ELF-1 (cell line): ENCODE results near the gene INPP1.
"Not testable (repeated sequence)": the region's sequence is repeated elsewhere in the genome, so short reads cannot be mapped to it uniquely, and the experiment has no call there.

Source experiments
- DNase-seq: peaks from one replicate; pipeline ENCODE4 v3.0.0-alpha.2; 2016; ENCODE audit warnings: low read depth, low spot score

The INPP1 gene, protein sequence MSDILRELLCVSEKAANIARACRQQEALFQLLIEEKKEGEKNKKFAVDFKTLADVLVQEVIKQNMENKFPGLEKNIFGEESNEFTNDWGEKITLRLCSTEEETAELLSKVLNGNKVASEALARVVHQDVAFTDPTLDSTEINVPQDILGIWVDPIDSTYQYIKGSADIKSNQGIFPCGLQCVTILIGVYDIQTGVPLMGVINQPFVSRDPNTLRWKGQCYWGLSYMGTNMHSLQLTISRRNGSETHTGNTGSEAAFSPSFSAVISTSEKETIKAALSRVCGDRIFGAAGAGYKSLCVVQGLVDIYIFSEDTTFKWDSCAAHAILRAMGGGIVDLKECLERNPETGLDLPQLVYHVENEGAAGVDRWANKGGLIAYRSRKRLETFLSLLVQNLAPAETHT

DNA sequence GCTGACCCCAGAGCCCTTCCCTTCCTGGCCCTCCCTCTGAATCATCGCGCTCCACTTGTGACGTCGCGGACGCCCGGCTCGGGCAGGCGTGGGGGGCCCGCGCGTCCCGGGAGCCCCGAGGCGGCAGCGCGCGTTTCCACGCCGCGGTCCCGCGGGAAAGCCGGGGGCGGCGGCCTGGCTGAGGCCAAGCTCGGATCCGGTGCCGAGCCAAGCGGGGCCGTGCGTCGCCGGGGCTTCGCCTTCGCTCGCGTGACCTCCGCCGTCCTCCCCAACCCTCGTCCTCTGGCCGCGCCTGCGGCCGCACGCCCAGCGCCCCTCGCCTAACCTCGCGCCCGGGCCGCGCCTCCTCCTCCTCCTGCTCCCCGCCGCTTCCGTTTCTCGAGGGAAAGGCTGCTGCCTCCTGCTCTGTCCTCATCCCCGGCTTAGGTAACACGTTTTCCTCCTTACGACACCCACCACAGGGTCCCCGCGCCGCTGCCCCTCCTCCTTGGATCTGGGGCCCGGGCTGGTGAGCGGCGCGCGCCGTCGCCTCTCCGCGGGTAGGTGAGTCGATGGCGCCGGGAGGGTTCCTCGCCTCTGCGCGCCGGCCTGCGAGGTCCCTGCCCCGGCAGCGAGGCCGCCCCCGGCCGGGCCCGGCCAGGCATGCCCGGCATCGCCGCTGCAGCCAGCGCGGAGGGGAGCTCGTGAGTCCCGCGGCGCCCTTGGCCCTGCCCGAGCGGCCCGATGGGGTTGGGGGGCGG, at the start of gene INPP1:
Gene INPP1, plus strand, starts transcription at position 54 of the 740 bp plus-strand sequence. CDS start 16,514 bp downstream, outside the sequence.
- peak; percentile 64 for DNase-seq

DNA sequence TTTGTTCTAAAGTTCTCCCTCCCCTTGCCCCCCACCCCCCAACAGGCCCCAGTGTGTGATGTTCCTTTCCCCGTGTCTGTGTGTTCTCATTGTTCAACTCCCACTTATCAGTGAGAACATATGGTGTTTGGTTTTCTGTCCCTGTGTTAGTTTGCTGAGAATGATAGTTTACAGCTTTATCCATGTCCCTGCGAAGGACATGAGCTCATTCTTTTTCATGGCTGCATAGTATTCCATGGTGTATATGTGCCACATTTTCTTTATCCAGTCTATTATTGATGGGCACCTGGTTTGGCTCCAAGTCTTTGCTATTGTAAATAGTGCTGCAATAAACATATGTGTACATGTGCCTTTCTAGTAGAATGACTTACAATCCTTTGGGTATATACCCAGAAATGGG, 45.5 kb upstream of the INPP1 start:
- not testable (repeated sequence) for DNase-seq

DNA sequence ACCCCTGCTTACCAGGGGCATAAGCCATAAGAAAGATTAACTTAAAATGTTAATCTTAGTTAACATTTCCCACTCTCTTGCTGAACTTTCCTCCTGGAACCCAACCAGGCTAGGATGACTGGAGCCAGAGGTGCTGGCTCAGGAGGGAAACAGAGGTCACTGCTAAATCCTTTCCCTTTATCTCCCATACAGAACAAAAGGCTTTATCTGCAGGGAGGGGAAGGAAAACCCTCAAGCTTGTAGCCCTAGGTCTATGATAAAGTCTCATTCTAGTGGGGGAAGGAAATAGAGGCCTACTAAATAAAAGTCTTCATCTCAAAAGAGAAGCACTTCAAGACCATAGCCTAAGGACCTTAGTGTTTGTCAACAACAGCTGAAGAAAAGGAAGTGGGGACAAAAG, 42.4 kb upstream of the INPP1 start:
- DNase-seq, result no peak

DNA sequence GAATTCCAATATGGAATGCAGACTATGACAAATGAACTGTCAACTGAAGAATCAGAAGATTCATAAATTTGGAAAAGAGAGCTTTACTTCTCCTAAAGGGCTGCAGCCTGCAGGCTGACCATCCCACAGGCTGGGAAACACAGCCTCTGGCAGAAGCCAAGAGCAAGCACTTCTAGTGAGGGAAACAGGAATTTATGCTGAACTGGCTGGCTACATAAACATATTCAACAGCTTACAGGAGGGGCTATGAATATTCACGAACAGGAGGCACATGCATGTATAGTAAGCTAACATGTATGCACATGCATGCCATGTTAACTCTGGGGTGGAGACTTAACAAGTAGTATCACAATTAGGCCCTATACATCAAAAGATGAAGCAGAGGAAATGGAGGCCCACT, 41.3 kb upstream of the INPP1 start:
- no peak for DNase-seq

DNA sequence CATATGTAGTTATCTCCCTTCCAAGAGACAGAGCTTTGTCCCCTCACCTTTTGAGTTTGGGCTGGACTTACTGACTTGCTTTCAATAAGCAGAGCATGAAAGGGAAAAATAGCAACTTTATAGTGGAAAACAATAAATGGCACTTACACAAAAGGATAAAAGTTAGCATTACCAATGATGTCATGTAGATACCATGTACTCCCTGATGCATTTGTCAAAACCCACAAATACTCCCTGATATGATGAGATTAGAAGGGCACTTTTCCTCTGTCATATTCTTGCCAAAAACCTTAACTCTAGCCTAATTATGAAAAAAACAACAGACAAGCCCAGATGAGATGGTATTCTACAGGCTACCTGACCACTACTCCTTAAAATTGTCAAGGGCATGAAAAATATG, 39.7 kb upstream of the INPP1 start:
- DNase-seq, result no peak

DNA sequence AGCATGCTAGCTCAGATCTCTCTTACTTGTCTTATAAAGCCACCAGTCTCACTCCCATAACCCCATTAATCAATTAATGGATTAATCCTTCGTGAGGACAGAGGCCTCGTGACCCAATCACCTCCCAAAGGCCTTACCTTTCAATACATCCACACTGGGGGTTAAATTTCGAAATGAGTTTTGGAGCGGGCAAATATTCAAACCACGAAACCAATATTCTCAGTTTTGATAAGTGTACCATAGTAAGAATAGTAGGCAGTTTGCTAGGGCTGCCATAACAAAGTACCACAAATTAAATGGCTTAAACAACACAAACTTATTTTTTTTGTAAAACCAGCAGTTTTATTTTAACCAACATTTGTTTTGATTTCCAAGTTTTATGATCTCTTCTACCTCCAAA, 39.0 kb upstream of the INPP1 start:
- no peak for DNase-seq

DNA sequence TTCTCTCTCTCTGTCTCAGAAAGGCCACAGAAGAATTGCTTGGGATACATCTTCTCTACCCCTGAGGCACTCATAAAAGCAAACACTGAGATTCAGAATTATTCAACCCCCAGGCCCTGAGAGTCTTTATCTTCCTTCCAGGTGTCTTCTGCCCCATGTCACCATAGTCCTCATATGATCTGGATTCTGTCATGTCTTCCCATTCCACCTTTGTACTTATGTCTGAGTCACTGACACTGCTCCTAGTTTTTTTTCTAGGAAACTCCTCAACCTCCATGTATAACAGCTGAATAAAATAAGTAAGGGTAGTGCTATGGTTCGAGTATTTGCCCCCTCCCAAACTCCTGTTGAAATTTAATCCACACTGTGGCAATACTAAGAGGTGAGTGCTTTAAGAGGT, 35.4 kb upstream of the INPP1 start:
- no peak for DNase-seq

DNA sequence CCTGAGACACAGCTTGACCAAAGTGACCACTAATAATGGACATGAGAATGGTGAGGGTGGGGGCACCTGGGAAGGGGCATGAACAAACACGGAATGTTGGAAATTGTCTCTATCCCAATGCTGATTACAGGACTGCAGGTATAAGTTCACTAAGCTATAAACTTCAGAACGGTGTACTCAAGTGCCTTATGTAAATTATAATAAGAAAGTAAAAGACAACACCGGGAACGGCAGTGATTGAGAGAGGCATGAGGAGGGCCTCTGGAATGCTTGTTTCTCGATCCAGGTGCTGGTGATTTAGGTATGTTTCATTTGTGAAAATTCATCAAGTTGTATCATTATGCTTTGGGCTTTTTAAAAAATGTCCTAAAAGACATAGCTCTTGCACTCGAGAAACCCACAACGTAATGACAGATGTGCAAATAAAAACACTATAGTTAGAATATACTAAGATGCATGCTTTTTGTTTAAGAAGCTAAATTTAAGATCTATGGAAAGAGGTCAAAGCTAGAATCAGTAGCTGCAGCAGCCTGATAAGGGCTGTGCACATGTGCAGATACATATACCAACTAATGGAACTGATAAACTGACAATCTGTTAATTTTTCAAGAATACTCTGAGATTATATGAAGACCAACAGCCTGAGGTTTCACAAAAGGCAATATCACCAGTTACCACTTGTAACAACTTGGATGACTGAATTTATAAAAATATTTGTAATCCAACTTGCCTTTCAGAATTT, 31.3 kb upstream of the INPP1 start:
- no peak for DNase-seq

DNA sequence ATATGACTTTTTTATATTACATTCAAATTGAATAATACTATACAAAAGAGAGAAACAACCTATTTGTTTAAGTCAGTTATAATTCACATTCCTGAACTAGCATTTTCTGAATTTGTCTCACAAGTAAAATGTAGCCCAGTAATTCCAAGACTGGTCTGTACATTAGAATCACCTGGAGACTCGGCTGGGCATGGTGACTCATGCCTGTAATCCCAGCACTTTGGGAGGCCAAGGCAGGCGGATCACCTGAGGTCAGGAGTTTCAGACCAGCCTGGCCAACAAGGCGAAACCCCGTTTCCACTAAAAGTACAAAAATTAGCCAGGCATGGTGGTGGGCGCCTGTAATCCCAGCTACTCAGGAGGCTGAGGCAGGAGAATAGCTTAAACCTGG, 30.8 kb upstream of the INPP1 start:
- not testable (repeated sequence) for DNase-seq

DNA sequence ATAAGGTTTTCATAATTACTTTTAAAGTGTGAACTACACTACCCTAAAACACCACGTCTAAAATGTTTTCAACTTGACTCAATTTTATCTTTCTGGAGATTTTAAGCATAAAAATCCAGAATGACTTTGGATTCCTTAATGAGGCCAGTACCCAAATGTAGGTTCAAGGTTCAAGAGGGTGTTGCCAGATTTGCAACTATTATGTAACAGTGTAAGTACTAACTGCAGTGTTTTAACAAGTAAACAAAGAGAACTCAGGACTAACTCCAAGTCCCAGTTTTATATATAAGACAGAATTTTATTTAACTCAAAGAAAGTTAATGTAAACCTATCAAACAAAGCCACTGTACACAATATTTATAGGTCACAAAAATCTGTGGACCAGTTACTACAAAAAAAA, 29.5 kb upstream of the INPP1 start:
- no peak for DNase-seq

DNA sequence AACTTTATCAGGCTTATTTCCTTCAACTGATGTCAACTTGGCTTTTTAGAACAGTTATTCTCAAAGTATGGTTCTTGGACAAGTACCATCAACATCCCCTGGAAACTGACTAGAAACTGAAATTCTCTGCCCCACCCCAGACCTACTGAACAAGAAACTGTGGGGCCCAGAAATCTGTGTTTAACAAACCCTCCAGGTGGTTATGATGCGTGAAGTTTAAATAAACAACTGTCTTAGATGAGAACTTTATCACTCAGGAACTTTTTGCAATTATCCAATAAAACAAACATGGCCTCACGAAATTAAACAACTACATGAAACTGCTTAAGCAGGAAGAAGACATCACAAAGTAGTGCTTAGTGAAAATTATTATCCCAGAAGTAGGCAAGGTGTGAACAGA, 28.1 kb upstream of the INPP1 start:
- DNase-seq, result no peak

DNA sequence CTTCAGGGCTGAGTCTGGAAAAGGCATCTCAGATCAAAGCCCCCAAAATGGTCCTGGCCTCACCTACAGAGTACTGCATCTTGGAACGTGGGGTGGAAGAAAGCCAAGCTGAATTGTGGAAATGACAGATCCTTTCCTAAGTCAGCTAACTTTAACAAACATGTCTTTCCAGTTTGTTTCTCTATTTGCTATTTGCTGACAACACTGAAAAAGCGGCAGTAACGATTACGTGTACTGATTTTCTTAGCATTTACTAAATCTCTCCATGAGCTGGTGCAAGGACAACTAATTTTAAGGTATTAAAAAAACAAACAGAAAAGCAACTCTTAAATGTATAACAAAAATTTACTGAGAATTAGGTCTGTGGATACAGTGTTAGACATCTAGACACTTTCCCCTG, 24.9 kb upstream of the INPP1 start:
- DNase-seq, result no peak

DNA sequence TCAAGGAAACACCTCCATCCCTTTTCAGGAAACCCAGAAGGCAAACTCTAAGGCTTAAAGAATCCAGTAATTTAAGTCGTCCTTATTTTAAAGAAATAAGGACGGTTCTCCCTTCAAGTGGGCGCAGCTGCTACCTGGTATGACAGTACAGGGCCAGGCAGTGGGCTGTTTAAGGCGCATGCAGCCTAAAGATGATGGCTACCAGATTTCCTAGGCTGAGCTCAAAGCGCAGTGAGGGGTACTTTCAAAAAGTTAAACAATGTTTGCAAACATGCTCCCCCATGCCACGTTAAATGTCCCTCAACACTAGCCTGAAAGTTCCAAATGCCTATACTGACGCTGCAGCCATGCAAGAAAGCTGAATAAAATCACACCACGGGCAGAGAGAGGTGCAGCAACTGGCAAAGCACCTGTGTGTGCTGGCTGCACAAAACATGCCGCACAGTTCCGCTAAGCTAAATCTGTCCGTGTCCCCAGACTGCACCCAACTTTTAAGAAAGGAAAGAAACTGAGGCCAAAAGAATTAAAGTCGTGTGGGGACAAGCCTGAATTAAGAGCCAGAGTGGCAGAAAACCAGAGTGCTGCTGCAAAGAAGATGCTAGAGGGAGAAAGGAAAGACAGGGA, 24.3 kb upstream of the INPP1 start:
- DNase-seq, result no peak

DNA sequence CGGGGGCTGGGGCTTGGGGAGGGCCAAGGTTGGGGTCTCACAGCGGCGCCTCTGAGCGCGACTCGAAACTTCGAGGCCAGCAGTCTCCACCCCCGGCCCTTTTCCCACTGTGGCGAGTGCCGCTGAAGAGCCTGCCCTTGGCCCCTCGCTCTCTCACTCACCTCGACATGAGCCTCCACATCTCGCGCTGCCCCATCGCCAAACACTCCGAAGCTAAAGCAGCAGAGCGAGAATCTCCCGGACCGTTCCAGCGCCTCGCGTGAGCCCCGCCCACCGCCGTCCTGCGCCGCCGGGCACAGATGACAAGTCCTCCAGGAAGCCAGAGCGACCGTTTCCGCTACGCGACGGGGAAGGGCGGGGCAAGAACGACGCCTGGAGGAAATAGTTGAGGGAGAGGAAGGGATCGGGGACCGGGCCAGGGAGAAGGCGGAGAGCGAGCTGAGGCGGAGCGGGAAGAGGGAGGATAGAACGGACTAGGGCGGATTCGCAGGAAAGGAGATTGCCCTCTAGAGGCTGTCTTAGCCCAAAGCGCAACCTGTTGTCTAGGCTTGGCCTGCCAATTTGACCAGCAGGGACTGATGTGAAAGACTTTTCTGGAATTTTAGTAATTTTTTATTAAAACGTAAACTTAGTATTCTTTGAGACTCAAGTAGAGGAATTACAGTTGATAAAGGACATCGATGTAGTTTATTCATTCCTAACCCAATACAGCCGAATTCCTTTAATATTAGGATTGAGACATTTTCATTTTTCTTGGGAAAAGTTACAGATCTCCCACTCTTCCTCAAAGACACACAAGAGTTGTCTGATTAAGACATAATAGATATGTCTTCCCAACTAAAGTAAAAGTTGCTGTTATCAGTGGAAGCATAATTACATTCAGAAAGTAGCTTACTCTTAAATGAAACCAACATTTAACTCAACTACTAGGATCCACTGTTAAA, 23.6 kb upstream of the INPP1 start, which contains the start of gene HIBCH:
Gene HIBCH, minus strand, starts transcription at position 272 of the 944 bp plus-strand sequence. Its CDS starts 76 bp downstream, at position 196.
- DNase-seq, result peak; percentile 99

DNA sequence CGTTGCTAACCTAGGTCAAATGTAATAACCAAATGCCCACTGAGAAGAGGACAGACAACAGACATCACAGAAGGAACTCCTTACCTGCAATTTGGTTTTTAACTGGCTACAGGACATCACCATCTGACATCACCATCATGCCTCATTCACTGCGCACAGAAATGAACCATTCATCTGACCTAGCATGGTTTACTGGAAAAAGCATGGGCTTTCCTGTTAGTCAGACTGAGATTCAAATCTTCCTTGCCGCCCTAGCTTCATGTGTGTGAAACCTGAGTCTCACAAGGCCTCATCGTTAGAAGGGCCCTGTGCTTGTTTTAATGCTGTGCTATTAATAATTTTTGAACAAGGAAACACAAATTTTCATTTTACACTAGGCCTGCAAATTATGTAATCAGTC, 22.7 kb upstream of the INPP1 start:
- no peak for DNase-seq

DNA sequence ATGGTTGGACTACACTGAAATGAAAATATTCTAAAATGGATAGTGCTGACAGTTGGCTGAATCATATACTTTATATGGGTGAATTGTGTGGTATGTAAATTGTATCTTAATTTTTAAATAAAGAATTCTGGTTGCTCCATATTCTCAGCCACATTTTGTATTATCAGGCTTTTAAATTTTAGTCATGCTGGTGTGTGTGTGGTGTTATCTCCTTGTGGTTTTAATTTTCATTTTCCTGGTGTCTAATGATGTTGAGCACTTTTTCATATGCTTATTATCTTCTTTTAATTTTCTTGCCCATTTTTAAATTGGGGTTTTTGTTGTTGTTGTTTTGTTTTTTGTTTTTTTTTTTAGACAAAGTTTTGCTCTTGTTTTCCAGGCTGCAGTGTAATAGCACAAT, 20.0 kb upstream of the INPP1 start:
- no peak for DNase-seq

DNA sequence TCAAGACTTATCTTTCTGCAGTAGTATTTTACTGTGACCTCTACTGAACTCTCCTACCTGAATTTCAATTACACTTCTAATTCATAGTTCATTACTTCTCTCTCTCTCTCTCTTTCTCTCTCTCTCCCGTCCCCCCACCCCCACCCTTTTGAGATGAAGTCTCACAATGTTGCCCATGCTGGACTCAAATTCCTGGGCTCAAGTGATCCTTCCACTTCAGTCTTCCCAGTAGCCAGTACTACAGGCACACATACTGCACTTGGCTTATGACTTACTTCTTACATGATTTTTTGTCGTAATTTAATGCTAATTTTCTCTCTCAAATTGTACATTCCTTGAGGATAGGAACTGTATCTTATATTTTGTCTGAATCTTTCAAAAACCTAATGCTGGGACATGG, 17.8 kb upstream of the INPP1 start:
- DNase-seq, result no peak

DNA sequence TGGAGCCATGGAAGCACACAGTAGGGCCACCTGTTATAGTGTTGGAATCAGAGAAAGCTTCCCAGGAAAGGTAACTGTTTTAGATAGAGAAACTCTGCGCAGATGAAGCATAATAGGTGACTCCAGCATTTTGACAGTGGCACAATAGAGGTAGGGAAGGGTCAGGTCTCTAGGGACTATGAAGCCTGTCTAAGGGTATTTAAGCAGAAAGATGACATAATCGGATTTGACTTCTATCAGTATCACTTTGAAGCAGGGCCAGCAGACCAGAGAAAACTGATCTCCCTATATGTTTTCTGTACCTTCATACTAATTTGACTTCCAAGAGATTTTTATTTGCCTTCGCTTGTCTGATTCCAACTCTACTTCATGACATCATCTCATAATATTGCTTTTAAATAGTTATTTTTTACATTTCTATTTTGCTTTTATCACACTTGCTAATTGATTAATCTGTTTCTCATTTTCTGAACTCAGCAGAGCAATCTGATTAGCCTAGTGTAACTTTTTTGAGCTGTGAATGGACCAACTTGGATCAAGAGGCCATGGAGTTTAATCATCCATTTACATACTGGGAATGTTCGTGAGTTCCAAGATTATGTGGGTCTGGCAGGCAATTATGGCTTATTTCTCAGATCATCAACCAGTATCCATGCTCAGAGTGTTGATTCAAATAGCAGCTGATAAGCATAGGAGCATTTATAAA, 15.4 kb upstream of the INPP1 start:
- DNase-seq, result no peak

DNA sequence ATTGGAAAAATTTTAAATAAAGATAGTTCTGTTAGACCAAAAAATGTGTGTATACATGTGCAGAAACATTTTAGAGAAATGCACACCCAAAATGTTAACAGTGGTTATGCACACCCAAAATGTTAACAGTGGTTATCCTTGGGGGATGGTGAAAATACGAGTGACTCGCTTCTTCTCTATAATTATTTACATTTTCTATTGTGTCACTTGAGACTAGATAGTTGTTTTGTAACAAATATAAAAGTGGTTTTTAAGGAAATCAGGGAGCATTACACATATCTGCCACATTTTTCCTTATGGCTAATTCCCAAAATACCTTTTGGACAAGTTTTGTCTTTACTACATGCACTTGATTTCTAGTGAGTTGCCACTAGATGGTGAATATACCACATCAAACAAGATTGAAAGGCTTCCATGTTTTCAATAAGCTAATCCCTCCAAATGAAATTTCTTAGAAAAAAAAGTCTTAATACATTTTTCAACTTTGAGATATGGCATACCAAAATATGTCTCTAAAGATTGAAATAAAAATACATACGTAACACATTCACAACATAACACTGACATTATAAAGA, 14.7 kb upstream of the INPP1 start:
- no peak for DNase-seq

DNA sequence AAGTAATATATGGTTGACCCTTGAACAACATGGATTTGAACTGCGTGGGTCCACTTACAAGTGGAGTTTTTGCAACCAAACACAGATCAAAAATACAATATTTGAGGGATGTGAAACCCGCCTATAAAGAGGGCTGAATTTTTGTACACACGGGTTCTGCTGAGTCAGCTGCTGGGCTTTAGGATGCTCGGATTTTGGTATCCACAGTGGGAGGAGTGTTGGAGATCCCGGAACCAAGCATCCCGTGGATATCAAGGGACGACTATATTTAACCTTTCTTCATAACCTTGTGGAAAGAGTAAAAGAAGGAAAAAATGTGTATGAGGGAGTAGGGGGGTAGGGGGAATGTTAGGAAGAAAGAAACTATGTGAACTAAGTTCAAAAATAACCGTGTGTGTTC, 10.0 kb upstream of the INPP1 start:
- no peak for DNase-seq
